SHP77 (cell line): ENCODE data around the gene ADARB1.

ENCODE experiments used
- DNase-seq, 2 experiments: peaks; one replicate each; lab custom pipeline; 2025; lab: John Stamatoyannopoulos, UW

Gene ADARB1

DNA sequence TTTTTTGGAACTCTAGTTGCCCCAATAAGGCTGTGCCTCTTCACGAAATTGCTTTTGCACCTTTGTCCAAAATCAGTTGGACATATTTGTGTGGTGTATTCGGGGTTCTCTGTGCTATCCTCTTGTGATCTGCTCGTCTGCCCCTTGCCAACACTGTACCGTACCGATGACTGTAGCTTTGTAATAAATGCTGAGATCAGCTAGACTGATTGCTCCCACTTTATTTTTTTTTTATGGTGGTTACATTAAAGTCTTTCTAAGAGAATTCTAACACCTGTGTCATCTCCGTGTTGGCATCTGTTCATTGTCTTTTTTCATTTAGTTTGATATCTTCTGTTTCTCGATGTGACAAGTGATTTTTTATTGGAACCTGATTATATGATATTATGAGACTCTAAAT, 94.1 kb downstream of the ADARB1 start:
- no peak for DNase-seq

DNA sequence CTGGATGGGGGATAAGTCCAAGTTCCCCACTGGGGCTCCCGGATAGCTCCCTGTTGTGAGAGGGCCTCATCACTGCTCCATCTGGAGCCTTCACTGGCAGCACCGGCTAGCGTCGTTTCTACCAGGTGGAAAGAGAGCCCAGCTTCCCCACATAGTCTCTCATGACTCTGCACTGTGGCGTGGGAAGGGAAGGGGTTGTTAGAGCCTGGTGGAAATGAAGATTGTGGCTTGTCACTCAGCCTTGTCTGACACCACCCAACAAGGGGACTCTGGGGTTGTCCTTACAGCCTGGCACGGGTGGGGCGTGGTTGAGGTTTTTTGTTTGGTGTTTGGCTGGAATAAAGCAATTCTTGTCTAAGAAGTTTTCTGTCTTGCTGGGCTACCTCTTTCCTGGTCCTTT, 94.6 kb downstream of the ADARB1 start:
- no peak for DNase-seq

DNA sequence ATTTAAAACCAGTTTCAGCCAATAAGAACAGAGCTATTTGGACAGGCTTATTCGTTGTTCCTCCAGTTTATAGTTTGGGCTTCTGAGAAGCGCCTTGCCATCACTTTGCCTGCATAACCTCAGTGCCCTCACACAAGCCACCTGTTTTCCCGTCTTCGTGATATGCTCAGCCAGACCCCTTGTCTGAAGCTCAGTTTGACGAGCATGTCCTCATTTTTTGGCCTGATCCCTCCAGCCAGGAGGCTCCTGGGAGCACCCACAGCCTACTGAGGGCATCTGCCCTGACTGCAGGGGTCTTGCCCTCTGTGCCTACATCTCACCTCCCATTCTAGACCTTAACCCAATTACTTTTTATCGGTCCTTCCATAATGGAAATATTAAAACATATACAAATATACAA, 95.3 kb downstream of the ADARB1 start:
- no peak for DNase-seq

DNA sequence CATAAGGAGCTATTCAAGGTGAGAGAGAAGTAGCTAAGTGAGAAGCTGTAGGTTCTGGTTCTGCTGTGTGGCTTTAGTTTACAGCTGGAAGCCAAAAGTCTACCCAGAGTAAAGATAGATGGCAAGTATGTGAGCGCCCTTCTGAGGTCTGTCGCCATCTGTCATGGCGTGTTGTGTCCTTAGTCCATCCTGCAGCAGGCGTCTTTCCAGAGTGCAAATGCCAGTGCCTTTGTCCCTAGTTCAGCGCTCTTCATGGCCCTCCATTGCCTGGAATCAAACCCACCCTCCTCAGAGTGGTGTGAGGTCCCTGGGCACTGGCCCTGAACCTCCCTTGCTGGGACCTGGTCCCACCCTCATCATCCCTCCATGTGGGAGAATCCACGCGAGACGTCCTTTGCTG, 96.6 kb downstream of the ADARB1 start:
- no peak for DNase-seq

DNA sequence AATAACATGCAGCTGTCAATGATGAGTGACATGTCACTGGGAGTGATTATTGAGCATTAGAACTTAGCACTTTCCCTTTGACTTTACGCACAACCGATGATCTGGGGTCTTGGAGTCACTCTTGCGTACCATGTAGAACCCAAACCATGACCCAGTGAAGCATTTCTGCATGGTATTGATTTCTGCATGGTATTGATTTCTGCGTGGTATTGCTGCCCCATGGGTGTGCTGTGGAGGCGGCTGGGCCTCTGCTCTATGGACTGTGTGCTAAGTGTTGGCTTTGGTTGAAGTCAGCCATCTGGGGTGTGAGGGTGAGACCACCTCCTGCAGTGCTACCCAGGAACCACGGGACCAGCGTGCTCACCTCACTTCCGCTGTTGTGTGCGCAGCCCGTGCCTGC, 98.0 kb downstream of the ADARB1 start:
- no peak for DNase-seq

DNA sequence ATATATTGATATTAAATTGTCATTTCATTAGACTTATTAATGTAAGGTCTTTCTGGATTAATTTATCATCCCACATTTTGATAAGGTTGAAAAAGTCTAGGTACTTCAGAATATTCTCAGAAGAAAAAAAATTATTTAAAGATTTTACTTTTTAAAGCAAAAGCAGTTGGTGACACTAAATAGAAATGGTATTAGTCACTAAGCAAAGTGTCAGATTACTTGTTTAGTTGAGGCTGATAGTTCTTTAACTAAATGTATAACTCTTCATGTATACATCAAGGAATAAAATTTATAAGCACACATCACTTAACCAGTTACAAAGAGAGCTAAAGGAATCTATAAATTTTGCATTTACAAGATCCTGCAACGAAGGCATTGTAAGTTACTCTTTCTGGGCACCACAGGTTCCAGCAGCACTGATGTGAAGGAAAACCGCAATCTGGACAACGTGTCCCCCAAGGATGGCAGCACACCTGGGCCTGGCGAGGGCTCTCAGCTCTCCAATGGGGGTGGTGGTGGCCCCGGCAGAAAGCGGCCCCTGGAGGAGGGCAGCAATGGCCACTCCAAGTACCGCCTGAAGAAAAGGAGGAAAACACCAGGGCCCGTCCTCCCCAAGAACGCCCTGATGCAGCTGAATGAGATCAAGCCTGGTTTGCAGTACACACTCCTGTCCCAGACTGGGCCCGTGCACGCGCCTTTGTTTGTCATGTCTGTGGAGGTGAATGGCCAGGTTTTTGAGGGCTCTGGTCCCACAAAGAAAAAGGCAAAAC, 101.1 kb downstream of the ADARB1 start:
- no peak for DNase-seq

DNA sequence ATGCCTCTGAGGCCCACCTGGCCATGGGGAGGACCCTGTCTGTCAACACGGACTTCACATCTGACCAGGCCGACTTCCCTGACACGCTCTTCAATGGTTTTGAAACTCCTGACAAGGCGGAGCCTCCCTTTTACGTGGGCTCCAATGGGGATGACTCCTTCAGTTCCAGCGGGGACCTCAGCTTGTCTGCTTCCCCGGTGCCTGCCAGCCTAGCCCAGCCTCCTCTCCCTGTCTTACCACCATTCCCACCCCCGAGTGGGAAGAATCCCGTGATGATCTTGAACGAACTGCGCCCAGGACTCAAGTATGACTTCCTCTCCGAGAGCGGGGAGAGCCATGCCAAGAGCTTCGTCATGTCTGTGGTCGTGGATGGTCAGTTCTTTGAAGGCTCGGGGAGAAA, 101.8 kb downstream of the ADARB1 start:
- no peak for DNase-seq

DNA sequence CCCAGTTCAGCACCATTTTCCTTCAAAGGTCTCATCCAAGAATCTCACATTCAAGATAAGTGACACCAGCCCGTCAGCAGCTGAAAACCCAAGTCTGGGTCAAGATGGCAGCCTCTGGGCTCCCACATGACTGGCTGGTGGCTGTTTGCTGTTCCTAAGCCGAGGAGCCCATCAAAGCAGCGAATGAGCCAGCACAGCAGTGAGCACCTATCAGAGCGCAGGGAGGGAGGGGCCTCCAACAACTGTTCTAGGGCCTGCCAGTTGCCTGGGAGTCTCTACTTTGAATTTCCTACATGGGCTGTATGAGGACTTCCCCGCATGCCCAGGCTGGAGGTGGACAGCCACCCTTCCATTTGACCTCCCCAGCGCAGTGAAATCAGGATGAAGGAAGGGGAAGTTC, 102.7 kb downstream of the ADARB1 start:
- no peak for DNase-seq

DNA sequence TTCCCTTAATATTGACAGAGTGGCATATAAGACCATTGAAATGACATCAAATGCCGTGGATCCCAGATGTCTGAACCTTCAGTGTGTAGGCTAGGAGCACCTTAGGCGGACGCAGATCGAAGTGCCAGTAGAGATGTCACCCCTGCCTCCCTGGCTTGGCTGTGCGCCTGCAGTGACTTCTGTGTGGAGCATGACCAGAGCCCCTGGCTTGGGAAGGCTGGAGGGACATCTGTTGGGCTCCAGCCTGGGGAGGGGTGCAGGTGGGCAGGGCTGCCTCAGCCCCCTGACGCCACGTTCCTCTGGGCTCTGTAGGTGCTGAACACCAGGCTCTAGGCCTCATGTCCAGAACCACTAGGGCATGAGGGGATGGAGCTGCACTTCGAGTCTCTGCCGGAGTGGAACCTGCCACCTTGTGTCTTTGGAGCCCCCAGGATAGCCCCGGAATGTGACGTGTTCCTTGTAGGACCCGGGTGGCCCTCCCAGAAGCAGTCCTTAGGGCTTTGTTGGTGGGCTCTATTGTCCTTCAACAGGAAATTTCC, 103.8 kb downstream of the ADARB1 start:
- DNase-seq: no peak

DNA sequence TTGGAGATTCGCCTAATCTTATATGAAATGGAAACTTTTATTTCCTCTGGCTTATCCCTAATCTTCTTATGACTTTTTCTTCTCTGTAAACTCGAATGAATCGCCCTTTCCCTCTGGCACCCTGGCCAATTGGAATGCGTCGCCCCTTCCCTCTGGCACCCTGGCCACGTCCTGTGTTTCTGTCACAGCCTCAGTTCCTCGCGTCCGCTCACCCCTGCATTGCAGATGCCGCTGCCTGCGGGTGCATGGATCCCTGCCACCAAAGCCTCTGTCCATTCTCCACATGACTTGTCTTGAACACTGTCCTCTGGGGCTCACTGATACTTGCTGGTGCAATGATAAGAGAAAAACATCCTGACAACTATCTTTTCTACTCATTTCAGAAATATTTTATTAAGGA, 104.6 kb downstream of the ADARB1 start:
- DNase-seq: no peak

DNA sequence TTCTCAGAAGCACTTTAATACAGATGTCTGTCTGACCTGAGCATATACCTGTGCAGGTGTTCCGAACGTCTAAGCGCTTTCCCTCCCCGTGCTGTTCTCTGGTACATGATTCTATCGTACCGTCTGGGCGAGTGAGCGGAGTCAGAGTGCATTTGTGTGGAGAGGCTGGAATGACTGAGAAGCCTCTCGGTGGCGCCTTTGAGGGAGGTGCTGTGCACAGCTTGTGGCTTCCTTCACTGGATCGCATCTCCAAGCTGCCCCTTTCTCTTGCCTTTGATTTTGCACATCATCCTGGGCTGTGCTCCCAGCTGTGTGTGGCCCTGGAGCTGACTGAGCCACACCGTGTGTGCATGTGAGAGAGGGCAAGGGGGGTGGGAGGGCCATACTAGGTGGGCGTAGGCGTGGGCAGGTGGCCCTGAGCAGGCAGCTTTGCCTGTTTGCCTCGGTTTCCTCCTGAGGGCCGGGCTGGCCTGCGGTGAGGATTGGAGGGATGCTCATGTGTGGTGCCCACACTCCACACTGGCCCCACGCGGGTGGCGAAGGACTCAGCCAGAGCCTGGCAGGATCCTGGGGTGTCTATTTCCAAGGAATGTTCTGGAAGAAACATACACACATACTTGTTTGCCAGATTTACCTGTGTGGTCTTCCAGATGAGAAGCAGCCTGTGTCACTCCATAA, 105.3 kb downstream of the ADARB1 start:
- DNase-seq: no peak

DNA sequence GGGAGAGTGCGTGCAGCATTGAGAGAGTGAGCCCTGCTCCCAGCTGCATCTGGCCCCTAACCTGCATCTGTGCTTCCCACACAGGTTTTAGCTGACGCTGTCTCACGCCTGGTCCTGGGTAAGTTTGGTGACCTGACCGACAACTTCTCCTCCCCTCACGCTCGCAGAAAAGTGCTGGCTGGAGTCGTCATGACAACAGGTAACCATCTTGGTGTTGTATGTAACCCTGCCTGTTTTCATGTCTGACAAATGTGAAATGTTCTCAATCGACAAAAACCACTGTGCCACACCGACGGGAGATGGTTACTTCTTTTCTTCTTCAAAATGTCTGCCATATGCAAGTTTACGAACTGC, 105.8 kb downstream of the ADARB1 start:
- DNase-seq: no peak

DNA sequence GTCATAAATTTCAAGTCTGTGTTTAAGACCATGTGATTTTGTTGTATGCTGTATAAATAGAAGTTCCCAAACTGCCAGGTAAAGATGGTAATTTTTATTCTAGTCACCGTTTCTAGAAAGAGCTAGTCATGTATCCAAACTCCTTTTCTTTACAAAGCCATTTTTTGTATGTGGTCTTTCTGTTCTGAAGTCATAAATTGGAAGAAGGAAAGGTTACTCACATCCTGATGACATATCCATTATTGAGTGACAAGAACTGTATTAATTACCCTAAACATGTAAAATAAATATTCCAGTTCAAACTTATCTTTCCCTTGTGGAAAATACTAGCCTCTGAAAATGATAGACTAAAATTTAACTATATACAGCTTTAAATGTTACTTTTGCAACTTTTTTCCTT, 108.6 kb downstream of the ADARB1 start:
- DNase-seq: no peak

DNA sequence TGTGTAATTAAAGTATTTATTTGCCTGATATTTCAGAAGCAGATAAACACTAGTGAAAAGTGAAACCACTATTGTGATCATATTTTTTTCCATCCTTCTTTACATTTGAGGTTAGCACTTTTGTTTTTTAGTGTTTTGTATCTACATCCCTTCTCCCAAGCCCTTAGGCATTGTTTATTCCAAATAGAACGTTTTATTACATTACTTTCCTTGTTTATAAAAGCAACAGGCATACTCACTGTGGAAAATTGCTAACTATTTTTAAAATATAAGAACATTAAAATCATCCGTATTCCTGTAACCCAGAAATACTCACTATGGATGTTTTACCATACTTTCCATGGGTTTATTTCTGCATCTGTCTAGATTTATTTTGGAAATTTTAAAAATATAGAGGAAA, 109.5 kb downstream of the ADARB1 start:
- no peak for DNase-seq

DNA sequence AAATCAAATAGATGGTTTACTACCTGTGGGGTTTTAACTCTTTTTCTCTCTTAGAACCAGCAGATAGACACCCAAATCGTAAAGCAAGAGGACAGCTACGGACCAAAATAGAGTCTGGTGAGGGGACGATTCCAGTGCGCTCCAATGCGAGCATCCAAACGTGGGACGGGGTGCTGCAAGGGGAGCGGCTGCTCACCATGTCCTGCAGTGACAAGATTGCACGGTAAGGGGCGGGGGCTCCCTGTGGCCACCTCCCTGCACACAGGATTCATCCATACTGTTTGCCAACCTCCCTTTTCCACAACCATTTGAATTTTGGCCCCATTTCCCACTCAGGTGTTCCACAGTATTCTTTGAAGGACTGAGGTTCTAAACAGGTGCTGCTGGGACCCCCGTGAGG, 110.5 kb downstream of the ADARB1 start:
- DNase-seq: no peak

DNA sequence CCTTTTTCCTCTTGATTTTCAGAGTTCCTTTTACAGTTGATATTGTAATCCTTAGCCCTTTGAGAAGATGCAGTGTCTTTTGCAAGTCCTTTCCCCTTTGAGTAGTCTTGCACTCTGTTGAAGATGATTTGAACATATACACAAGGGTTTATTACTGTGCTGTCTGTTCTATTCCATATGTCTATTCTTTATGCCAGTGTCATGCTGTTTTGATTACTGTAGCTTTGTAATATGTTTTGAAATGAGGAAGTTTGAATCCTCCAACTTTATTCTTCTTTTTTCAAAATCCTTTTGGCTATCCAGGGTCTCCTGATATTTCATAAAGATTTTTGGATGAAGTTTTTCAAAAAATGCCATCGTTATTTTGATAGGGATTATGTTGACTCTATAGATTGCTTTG, 112.3 kb downstream of the ADARB1 start:
- no peak for DNase-seq

DNA sequence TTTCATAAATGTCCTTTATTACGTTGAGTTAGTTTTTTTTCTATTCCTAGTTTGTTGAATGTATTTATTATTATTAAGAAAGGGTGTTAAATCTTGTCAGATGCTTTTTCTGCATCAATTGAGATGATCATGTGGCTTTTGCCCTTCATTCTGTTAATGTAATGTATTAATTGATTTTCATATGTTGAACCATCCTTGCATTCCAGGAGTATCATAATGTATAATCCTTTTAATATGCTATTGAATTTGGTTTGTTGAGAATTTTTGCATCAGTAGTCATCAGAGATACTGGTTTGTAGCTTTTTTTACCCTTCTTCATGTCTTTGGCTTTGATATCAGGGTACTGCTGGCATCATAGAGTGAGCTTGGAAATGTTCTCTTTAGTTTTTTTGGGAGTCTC, 113.3 kb downstream of the ADARB1 start:
- DNase-seq: no peak

DNA sequence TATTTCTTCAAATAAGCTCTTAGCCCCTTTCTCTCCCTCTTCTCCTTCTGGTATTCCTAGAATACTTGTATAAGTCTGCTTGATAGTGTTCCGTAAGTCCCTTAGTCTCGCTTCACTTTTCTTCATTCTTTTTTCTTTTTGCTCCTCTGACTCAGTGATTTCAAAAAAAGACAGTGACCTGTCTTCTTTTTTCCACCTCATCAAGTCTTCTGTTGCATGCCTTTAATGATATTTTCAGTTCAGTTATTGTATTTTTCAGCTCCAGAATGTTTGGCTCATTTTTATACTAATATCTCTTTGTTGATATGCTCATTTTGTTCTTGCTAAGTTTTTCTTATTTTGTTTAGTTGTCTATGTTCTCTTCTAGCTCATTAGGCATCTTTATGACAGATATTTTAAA, 115.6 kb downstream of the ADARB1 start:
- DNase-seq: no peak

DNA sequence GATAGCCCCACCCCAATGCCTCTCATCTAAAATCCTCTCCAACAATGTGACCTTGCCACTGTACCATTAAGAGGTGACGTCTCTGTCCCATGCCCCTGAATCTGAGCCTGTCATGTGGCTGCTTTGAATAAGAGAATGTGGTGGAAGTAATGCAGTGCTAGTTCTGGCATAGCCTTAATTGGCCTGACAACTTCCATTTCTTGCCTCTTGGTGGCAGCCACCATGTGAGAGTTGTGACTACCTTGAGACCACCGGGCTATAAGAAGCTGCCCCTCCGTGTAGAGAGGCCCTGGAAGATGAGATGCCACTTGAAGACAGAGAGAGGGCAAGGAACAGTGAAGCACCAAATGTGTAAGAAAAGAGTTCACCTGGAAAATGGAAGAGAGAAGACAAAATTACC, 118.0 kb downstream of the ADARB1 start:
- no peak for DNase-seq

DNA sequence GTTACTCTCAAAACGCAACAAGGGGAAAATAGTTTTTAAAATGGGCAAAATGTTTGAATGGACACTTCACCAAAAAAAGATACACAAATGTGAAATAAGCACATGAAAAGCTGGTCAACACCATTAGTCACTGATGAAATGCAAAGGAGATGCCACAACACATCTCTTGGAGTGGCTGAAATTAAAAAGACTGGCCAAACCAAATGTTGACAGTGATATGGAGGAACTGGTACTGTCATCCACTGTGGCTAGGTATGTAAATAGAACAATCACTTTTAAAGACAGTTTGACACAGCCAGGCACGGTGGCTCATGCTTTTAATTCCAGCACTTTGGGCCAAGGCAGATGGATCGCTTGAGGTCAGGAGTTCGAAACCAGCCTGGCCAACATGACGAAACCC, 122.2 kb downstream of the ADARB1 start:
- no peak for DNase-seq

DNA sequence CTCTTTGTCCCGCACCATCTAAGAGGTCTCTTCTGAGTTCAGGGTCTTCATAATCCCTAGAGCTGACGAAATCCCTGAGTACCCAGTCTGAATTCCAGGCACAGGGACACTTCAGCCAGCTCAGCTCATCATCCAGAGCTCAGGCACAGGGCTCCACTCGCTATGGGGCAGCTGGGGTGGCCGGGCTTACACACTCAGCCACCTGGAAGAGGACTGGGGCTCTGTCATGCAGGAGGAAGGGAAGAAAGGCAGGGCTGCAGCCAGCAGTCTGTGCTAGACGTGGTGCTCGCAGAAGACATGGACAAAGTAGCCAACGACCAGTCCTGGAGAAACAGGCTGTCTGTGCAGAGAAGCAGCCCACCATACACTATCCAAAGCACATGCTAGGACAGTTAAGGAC, 124.8 kb downstream of the ADARB1 start:
- no peak for DNase-seq

DNA sequence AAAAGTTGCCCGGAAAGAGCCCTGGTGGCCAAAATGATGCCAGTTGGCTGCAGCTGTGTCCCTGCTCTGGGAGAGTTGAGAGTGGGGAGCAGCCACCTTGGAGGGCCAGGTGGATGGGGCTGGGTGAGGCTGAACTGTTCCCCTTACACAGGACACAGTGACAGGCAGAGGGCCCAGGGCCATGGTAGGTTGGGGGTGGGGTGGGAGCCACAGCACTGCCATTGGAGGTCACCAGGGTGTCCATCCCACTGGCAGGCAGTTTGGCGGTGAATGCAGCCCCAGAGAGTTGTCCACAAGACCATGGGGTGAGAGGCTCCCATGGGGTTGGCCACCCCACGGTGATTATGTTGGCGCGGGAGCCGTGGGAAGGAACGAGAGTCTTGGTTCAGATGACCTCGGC, 125.7 kb downstream of the ADARB1 start:
- DNase-seq: no peak

DNA sequence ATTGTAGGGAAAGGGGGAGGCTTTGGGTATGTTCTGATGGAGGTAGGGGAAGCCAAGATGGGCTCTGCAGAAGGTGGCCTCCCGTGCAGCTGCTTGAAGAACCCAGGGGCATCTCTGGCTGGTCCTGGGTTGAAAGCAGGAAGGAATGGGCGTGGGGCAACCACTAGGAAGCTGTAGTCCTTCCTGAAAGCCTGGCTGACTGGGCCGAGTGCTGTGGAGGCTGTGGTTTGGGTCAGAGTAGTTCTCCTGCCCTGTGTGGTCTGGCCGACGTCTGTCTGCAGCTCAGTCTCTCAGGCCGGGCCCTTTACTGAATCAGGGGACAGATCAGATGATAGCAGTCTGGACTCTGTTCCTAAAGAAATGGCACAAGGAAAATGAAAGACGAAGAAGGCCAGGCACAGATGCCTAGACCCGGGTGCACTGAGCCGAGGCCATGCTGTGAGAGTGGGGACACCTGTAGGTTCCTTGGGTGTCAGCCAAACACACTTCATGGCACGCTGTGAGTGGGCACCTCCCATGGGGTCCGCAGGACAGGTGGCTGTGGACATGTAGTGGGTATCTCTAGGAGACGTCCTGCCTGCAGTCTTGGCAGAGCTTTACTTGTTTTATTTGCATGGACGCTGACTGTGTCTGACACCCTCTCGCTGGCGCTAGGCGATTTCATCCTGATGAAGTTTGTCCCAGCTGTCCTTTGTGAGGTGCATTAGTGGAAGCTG, 126.4 kb downstream of the ADARB1 start:
- no peak for DNase-seq
